ENCODE measurements around the gene MMP23B.
"Not testable (repeated sequence)": the region's sequence is repeated elsewhere in the genome, so short reads cannot be mapped to it uniquely, and the experiment has no call there.

Gene MMP23B

GRCh38 chr1:1671365-1672119, 39.6 kb downstream of the MMP23B start:
- DNase-seq, result no peak

GRCh38 chr1:1672181-1672965, 40.4 kb downstream of the MMP23B start:
- no peak for DNase-seq

- not testable (repeated sequence) for DNase-seq
These were observed 42.8 kb downstream of the MMP23B start for GRCh38 chr1:1674806-1675205.

GRCh38 chr1:1675218-1675617, 43.2 kb downstream of the MMP23B start:
- DNase-seq, result not testable (repeated sequence)

GRCh38 chr1:1676087-1676486, 44.1 kb downstream of the MMP23B start:
- DNase-seq, result not testable (repeated sequence)

GRCh38 chr1:1677718-1678580, 46.0 kb downstream of the MMP23B start:
- no peak for DNase-seq

- DNase-seq, result peak; percentile 2
These were observed 46.8 kb downstream of the MMP23B start for GRCh38 chr1:1678581-1679380.

- DNase-seq, result no peak
These were observed 48.3 kb downstream of the MMP23B start for GRCh38 chr1:1680031-1680911.

GRCh38 chr1:1680912-1681273, 48.9 kb downstream of the MMP23B start:
- no peak for DNase-seq

GRCh38 chr1:1683104-1683905, 51.3 kb downstream of the MMP23B start:
- no peak for DNase-seq

Data from suppressor macrophage treated with lipopolysaccharide for 4 hours (primary cell).